Suppressor macrophage (primary cell): ENCODE results near the gene DKK3.

Experiments
- DNase-seq, 4 experiments: peaks; one replicate each; pipeline ENCODE4 v3.0.0-alpha.2; 2020 to 2022

DKK3 gene

DNA sequence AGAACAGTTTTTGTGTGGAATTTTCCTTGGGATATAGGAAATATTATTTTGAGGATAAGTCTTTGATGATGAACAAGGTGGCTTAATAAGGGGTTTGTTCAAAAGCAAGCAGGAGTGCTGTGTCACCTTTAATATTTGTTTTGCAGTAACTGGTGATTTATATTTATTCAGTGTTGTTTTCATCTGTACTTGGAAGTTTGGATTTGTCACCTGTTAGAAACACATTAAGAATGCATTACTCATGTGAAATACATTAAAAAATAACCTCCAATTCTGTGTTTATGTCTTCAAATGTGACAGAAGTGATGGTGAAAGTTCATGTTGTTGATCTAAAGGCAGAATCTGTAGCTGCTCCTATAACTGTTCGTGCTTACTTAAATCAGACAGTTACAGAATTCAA lies 70.5 kb downstream of the DKK3 start:
- DNase-seq: no peak

- DNase-seq: no peak
Measured at GRCh38 chr11:11937433-11937832, 71.0 kb downstream of the DKK3 start.

DNA sequence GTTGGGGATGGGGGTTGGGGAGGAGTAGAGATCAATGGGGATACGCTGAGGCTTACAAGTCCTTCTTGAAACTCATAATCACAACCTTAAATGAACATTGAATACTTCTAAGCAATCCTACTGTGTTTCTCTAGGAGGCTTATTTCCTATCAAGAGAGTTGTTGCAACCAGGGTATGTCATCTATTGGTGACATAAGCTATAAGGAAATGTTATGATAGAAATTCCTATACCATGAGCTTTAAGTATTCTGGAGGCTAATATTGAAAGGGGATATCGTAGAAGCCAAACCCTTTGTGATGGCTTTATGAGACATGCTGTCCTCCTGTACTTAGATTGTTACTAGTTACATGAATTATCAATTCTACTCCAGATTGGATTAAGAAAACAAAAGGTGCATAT lies 72.9 kb downstream of the DKK3 start:
- no peak for DNase-seq

- DNase-seq: peak; percentile 27 to 66 (median 53)
Measured at GRCh38 chr11:11931461-11932055, 76.9 kb downstream of the DKK3 start.

DNA sequence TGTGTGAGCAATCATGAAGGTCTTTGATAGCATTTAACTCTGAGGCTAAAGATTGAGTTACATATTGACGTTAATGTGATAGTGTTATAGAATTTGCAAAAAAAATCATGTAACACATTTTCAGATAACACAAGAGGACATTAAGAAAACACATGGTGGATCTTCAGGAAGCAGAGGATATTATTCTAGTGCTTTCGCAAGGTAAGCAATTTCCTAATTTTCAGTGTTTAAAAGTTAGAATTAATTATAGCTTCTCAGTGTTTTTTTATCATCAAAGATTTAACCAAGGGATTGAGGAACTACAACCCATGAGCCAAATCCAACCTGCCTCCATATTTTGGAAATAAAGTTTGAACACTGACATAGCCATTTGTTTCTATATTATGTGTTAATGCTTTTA lies 78.5 kb downstream of the DKK3 start:
- DNase-seq: no peak

DNA sequence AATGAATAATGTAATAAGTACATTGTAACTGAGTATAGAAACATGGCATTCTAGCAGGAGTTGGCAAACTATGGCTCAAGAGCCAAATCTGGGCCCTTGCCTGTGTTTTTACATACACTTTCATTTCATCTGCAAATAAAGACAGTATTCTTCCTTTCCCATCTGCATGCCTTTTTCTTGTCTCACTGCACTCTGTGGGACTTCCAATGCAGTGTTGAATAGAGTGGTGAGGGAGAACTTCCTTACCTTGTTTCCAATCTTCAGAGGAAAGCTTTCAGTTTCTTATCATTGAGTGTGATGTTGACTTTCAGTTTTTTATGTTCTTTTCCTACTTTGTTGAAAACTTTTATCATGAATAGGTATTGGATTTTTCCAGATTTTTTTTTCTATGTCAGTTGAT lies 84.6 kb downstream of the DKK3 start:
- no peak for DNase-seq

DNA sequence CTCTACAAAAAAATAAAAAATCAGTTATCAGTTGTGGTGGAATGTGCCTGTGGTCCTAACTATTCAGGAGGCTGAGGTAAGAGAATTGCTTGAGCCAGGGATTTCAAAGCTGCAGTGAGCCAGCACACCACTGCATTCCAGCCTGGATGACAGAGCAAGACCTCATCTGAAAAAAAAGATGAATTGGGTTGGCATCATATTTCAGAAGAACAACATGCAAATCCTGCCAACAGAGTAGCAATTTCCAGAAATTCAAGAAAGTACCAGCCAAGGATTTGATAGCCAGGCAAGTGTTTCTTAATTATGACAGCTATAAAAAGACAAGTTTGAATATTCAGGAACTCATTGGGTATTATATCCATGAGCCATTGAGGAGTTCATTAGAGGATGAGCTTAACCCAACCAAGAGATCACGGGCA lies 91.4 kb downstream of the DKK3 start:
- no peak for DNase-seq

GRCh38 chr11:11915625-11916024 lies 92.8 kb downstream of the DKK3 start:
- no peak for DNase-seq

- no peak for DNase-seq
Measured at GRCh38 chr11:11913395-11913794, 95.0 kb downstream of the DKK3 start.
